GM06990 (cell line): Measurements from ENCODE around the gene ZNF574.
"Not testable (repeated sequence)": the region's sequence is repeated elsewhere in the genome, so short reads cannot be mapped to it uniquely, and the experiment has no call there.

Experiments used
- DNase-seq: peaks from one replicate; pipeline ENCODE4 v3.0.0-alpha.2; 2011; ENCODE audit not compliant: insufficient read length; ENCODE audit errors: extremely low read depth
- H3K27me3 ChIP-seq: replicated peaks from 2 replicates; pipeline ENCODE4 v1.6.0; 2011; ENCODE audit warnings: low read length; ENCODE audit not compliant: control insufficient read depth, insufficient read depth
- H3K36me3 ChIP-seq: 2 replicates; pipeline ENCODE4 v1.5.1; 2011; ENCODE audit warnings: low read length; ENCODE audit not compliant: control insufficient read depth, insufficient read depth
- H3K4me3 ChIP-seq: replicated peaks from 2 replicates; pipeline ENCODE4 v1.5.1; 2011; ENCODE audit warnings: low read depth, mild to moderate bottlenecking, control low read depth, low read length
- CTCF ChIP-seq: IDR thresholded peaks from 2 replicates; pipeline ENCODE4 v1.5.1; 2011; ENCODE audit warnings: low read length, control low read depth, mild to moderate bottlenecking, inconsistent platforms; ENCODE audit not compliant: insufficient read depth, poor library complexity, severe bottlenecking

Gene ZNF574

GRCh38 chr19:42033413-42033812 lies 42.6 kb upstream of the ZNF574 start:
- Histone ChIP-seq H3K27me3 (no peaks in the 10 kb centered on the region; the same call in none of the 2 replicates), H3K4me3 (no peak overlapping the region), H3K36me3 (no peaks in the 10 kb centered on the region)
- TF ChIP-seq CTCF: no peak
- no peak for DNase-seq

GRCh38 chr19:42034640-42035391 lies 41.1 kb upstream of the ZNF574 start:
- H3K36me3 ChIP-seq, H3K4me3 ChIP-seq, H3K27me3 ChIP-seq: not testable (repeated sequence)
- TF ChIP-seq CTCF: peak; percentile 91
- peak; percentile 34 for DNase-seq

GRCh38 chr19:42037649-42038048 lies 38.3 kb upstream of the ZNF574 start:
- Histone ChIP-seq H3K36me3 (no peaks in the 10 kb centered on the region), H3K4me3 (no peak overlapping the region), H3K27me3 (no peaks in the 10 kb centered on the region)
- DNase-seq: no peak
- TF ChIP-seq CTCF: no peak

- Histone ChIP-seq H3K4me3 (no peak overlapping the region), H3K27me3 (no peaks in the 10 kb centered on the region; the same call in 1 of the 2 replicates), H3K36me3 (no peaks in the 10 kb centered on the region)
- no peak for TF ChIP-seq CTCF
- DNase-seq: no peak
Measured at GRCh38 chr19:42038666-42039065, 37.3 kb upstream of the ZNF574 start.

GRCh38 chr19:42040031-42040430 lies 35.9 kb upstream of the ZNF574 start:
- no peaks in the 10 kb centered on the region for H3K36me3 ChIP-seq
- H3K4me3 ChIP-seq: no peak overlapping the region
- no peaks in the 10 kb centered on the region; the same call in 1 of the 2 replicates for H3K27me3 ChIP-seq
- no peak for DNase-seq
- no peak for TF ChIP-seq CTCF

- not testable (repeated sequence) for H3K4me3 ChIP-seq, H3K36me3 ChIP-seq, H3K27me3 ChIP-seq, DNase-seq
Measured at GRCh38 chr19:42040491-42040890, 35.5 kb upstream of the ZNF574 start.
